ENCODE measurements around the gene FBXL7.

The FBXL7 gene

DNA sequence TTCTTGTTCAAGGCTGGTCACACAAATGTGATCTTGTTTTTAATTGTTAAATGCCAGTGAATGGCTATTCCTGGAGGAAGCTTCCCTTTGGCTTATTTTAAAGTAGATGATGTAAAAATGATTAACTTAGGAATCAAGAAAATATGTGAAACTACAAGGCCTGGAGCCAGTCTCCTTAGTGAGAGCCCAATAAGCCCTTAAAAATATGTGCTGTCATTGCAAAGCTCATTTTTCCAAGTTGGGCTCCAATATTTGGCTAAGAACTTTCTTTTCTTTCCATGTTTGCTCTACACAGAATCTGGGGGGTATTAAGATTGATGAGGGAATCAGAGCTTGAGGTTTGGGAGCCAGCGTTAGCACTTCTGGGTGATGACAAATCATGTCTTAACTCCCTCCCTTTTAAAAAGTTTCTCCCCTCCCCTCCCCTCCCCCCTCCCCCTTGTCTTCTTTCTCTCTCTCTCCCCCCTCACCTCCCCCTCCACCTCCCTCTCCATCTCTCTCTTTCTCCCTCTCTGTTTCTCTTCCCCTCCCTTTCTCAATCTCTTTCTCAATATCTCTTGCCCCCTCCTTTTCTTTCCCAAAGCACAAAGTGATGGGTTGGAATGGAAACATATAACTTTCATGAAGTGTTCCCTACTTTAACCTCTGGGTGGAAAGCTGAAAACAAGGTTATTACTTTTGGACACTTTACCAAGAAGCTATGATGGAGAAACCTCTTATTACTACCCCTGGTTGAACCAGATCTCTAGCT, 86.0 kb downstream of the FBXL7 start:
- DNase-seq: no peak

DNA sequence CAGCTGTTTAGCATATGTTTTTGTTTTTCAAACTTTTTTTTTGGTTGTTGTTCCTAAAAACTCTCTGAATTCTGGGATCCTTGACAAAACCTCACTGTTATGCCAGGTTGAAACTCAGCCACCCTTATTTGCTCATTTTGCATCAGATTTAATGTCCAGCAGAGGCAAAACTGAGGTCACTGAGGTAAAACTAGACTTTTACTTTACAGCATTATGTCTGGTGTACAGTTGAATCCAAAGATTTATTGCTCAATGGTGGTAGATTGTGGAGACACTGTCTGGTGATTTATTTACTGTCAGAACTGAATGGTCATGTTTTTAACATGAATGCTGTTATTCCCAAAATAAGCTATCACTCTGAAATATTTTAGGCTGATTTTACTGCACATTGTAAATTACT, 87.9 kb downstream of the FBXL7 start:
- no peak for DNase-seq

DNA sequence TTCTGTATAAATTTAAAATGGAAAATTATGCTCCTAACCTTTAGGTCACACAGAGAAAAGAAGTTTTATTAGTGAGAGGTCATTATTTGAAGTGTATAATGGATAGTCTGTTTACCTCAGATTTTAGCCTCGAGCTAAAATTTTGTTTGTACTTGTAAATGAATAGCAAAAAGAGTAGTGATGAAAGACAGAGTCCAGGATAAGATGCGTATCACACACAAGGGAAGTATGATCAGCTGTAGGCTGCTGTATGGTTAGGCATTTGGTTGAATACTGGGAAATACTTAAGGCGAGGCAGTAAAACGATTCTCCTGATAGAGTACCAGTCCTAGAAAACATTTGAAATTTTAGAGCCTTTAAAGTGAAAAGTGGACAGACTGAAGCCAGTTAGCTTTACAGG, 92.7 kb downstream of the FBXL7 start:
- DNase-seq: no peak

DNA sequence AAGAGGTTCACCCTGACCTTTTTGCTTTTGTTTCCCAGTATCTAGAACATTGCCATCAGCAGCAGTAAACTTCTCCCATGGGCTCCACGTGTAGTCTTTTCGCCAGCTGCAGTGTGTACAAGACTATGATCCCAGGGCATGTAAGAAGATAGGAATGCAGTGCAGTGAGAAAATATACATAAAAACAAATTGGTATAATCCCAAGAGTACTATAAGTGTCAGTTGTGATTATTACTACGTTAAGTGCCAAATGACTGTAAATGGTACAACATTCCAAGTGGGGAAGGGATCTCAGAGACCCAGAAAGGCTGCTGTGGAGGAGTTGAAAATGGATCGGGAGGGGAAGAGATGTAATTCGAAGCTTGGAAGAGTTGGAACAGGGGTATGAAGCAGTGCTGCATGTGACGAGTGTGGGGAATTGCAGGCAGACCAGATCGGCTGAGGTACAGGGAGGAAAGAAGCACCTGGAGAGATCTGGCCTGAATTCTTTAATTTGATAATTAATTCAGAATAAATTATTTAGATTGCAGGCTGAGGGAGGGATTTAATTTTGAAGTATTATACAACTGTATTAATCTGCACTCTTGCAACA, 95.1 kb downstream of the FBXL7 start:
- DNase-seq: no peak

DNA sequence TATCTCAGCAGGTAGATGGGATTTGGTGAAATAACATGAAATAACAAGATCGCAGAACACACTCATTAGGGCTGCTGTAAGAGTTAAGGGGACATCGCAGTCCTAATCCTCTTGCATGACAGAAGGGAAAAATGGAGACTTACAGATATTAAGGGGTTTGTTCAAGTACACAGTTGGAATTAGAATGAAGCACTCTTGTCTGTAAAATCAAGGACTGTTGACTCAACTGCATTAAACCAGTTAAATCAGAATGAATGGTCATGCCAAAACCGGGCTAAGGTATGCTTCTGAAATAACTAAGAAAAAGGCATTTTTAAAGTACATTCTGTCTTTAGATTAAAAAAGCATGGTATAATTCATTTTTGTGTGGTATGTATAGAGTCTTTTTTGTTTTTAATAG, 95.9 kb downstream of the FBXL7 start:
- DNase-seq: no peak

DNA sequence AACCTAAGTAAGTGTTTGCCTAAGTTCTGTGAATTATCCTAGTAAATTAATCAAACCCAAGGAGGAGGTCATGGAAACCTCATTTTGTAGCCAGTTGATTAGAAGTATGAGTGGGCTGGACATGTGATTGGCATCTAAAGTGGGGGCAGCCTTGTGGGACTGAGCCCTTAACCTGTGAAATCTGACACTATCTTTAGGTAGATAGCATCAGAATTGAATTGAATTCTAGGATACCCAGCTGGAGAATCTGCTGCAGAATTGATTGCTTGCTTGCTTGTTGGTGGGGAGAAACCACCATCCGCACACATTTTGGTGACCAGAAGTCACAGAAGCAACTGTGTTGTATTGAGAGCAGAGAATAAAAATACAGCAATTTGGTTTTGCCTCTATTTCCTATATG, 97.0 kb downstream of the FBXL7 start:
- no peak for DNase-seq

DNA sequence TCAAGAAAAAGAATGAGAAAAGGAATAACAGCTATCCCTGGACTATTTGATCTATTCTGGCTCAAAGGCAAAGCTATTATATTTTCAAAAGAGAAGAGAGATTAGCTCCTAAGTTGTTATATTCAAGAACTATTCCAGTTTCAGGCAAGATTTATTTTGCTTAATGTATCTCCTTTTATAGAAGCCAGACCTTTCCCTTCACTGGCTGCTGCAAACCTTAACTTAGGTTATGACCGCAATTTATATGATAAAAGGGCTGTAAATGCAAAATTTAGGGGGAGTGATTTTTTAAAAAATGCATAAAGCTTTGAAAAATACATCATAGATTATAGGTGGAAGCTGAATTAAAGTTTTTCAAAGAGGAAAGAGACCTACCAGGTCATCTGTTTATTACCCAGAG, 97.8 kb downstream of the FBXL7 start:
- DNase-seq: no peak

DNA sequence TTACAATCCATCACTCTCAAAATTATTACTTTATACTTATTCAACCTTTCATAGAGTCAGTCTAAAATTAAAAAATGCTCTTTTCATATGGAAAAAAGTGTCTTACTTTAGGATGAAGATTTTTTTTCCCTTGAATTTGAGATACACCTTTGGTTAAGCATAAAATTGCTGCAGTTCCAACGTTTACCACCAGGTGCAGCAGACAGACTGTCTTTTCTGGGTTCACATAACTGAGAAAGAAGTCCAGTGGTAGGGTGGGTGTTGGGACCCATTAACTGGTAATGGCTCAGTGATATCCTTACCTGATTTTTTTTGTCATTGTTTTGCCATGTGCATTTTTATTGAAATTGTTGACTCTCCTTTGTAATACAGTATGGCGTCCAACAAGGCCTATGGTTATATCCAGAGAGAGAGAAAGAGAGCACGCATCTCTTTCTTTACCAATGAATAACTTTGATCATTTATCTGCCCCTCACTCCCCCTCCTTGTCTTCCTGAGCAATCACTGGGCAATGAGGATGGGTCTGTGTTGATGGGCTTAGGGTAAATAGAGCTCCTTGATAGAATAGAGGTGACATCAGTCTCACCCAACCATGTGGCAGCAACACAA, 98.4 kb downstream of the FBXL7 start:
- DNase-seq: no peak

DNA sequence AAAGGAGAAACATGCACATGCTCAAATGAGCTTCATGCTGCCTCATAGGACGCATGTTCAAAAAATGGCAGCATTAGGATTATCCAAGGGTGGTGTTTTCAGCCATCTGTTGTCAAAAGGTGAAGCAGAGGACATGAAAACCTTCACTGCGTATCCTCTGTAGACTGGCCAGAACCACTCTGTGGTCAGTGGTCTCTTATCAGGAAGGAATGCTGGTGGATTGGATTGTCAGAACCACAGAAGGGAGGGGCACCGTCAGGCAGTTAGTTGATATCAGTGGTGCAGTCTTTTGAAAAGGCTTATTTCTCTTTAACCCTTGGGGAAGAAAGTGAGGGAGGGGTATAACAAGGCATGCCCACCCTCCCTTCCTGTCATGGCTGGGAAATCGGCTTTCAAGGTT, 100.1 kb downstream of the FBXL7 start:
- no peak for DNase-seq

DNA sequence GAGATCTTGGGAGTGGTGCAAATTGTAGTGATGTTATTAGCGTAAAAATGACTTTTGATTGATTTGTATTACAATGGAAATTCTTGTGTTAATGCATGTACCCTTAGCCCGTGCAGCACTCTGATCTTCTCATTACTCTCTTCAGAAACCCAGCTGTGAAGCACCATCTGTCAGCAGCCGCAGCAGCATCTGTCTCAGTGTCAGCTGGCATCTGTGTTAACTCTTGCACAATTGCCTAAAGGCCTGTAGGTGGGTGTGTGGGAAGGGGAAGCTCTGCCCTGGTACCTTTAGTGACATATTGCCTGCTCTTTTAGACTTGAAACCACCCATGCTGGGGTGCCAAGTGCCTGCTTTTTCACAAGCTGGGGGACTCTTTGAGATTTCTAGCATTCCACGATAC, 101.3 kb downstream of the FBXL7 start:
- no peak for DNase-seq

DNA sequence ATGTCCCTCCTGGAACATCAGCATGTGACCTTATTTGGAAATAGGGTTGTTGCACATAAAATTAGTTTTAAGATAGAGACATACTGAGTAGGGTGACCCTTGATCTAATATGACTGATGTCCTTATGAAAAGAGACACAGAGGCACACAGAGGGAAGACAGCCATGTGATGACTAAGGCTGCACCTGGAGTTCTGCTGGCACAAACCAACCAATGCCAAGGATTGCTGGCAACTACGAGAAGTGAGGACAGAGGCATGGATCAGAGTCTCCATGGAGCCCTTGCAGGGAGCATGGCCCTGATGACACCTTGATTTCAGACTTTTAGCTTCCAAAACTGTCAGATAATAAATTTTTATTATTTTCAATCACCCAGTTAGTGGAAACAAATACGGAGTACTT, 101.9 kb downstream of the FBXL7 start:
- DNase-seq: no peak

DNA sequence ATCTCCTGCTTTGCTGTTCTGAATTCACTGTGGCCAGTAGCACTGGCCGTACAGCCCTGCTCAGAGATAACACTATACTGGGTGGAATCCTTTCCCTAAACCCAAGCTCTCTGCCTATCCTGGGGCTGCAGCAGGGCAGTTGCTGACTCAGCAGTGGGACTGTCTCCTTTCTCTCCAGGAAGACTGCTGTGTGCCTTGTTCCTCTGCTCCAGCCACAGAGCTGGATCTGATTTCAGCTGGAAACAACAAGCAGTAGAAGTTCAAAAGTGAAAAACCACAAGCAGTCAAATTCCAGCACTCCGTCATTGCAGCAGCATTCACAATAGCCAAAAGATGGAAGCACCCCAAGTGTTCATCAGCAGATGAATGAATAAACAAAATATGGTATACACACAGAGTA, 105.0 kb downstream of the FBXL7 start:
- no peak for DNase-seq

DNA sequence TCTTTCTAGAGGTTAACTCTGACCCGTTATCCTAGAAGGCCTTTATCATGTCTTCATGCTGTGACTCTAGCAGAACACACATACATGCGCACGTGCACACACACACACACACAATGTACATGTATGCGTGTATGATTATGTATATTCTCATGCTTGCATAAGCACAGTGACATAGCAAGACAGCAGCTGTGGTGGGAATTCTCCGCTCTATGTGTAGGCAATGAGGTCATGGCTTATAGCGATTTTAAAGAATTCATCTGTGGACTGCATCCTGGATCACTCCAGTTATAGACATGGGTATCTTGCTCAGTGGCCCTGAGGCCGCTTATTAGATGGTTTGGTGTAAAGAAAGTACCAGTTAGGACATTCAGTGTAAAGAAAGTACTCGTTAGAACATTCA, 106.2 kb downstream of the FBXL7 start:
- no peak for DNase-seq

DNA sequence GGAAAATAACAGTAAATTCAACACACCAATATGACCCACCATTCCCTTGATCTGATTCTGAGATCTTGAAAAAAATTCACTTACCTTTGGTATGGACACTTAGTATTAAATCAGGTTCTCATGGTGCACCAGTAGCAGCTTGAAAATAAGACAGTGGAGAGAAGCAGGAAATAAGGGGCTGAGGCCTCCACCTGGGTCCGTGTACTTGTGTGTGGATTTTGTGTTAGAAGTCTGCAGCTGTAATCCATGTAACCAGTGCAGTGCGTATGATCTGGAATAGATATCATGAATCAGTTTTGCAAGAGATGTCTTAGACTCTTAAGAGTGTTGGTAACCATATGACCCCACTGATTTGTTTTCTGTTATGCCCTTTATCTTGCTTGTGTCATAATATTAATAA, 107.1 kb downstream of the FBXL7 start:
- DNase-seq: no peak

DNA sequence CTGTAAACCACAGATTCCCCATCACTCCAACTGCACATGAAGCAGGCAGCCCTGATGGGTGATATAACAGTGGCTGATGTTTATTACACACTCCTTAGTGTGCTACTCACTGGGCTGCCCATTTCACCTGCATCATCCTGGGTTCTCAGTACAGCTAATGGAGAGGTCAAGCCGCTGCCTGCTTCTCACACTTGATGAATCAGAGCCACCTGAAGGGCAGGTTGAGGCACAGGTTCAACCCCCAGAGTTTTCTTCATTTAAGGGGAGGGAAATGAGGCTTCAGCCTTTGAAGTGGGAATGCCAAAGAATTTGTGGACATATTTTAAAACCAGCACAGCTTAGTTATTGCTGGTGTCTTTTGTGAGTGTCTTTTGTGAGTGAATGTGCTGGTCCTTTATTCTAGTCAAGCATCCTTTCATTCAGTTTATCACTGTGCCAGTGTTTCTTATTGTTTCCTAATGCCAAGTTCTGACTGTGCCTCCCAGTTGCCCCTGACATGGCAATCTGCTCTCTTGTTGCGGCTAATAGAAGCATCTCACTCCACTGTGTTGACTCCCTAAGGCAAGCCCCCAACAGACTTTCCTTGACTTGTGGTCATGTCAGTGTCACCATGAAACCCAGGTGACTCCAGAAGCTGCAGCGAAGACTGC, 109.2 kb downstream of the FBXL7 start:
- no peak for DNase-seq

DNA sequence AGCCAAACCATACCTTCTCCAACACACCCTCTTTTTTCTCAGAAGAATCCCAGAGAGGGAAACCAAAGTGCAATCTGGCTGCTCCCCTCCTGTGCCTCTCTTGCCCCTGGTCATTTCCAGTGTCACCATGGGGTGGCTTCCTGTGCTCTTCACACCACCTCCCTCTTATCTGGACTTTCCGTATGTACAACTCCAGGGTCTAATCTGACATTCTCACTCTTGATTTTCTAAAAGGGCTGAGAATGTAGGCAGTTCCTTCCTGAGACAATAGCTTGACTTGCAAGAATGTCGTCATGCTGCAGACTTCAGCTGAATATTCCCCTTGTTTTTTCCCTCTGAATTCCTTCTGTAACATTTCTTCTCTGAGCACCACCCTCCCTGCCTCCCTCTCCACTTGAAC, 110.2 kb downstream of the FBXL7 start:
- no peak for DNase-seq

DNA sequence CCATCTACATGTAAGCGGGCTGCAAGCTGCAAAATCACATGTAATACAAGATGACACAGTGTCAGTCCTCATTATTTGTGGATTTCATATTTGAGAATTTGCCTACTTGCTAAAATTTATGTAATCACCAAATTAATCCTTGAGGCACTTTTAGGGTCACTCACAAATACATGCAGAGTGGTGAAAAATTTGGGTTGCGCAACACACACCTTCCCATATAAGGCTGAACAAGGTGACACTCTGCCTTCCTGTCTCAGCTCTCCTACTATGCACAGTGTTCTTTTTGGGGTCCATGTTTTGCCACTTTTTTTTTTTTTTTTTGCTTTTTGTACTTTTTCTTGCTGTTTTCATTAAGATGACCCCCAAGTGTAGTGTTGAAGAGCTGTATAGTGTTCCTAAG, 111.0 kb downstream of the FBXL7 start:
- DNase-seq: no peak

DNA sequence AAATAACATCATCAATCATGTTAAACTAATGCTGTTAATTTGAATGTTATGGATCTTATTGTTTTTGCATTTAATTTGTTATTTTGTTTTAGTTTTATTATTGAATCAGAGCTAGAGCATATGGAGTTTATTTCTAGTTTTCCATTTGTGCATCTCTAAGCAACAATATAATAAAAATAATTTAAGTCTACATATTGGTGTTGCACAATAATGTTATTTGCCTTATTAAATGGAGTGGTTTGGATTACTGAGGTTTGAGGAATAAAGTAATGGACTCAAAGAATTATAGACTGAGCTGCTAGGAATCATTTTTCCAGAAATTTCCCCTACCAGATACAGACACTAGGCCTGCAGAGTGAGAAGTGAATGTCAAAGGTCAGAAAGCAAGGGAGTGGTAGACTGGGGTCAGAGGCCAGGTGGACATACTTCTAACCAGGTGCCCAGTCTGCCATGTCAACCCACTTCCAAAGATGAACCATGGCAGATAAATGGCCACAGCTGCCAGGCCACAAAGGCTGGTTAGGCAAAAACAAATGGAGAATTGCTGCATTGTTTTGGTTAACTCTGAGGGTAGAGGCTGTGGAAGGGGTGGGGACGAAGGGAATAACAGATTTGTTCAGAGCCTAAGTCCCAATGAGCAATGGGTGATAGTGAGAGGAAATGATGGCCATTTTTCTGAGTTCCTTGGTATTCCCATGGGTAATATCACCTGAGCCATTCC, 113.1 kb downstream of the FBXL7 start:
- no peak for DNase-seq

DNA sequence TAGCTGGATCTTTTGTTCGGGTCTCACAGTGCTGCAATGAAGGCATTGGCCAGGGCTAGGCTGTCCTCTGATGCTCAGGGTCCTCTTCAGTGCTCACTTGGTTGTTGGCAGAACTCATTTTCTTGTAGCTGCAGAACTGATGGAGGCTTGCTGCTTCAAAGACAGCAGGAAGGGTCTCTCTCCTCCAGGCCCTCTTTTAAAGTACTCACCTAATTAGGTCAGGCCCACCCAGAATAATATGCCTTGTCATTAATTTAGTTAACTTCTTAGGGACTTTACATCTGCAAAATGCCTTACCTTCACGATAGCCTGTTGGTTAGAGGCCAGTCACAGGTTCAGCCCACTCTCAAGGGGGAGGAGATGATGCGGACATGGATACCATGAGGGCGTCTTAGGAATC, 114.7 kb downstream of the FBXL7 start:
- no peak for DNase-seq

DNA sequence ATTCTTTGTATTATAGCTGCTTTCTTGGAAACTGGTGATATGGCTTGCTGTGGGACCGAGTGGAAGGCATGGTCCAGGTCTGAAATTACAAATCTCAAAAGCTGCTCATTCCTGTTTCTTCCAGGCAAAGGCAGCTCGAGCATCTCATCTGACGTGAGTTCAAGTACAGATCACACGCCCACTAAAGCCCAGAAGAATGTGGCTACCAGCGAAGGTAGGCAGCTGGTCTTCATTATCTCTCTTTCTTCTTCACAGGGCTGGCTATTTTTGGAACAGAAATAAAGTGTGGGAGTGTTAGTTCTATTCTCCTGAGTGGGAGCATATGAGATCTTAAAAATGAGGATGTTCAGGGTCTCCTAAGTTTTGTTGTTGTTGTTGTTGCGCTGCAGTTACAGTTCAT, 115.9 kb downstream of the FBXL7 start:
- no peak for DNase-seq

DNA sequence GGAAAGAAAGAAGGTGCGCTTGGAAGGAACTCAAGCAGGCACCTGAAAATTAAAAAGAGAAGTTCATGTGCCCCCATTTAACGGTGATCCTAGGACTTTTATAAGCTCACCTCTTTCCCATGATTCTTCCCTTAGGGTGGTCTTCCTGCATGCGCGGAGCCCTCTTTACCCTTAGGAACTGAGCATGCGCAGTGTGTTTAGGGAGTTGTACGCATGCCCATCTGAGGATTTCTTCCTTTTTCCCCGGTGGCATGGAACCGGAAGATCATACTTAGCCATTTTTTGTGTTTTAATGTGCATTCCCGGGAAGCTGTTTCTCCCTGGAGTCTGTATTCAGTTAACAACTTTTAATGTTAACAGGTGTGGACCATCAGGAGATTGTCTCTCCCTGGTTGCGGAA, 119.0 kb downstream of the FBXL7 start:
- DNase-seq: no peak

DNA sequence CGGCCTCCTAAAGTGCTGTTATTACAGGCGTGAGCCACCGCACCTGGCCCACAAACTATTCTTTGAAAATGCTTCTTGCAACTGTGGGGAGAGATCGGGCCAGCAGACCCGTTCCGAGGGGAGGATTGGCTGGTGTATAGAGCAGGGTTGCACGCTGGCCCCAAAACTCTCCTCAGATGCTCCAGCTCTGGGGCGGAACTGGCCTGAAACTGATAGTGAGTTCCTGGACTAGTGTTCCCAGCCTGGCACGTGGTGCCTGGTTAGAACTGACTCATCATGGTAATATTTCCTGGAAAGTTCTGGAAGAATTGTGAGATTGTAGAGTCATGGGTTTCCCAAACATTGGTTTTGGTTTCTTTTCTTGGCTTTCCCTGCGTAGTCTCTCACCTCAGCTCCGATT, 120.5 kb downstream of the FBXL7 start:
- DNase-seq: no peak

DNA sequence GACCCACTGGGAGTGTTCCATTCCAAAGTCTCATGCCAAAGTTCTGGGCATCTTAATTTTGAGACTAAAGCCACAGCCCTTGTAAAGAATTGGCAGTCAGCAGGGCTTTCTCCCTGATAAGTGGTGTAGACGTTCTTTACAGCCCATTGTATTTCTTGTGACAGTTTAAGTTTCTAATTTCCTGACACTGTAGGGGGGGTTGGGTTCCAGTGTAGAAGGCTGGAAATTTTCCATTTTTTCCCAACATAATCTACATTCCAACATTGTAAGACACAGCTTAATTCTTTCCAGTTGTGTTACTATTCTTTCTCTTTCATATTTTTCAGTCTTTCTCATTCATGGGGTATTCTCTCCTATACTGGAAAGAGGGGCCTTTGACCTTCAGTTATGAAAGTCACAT, 121.1 kb downstream of the FBXL7 start:
- no peak for DNase-seq

DNA sequence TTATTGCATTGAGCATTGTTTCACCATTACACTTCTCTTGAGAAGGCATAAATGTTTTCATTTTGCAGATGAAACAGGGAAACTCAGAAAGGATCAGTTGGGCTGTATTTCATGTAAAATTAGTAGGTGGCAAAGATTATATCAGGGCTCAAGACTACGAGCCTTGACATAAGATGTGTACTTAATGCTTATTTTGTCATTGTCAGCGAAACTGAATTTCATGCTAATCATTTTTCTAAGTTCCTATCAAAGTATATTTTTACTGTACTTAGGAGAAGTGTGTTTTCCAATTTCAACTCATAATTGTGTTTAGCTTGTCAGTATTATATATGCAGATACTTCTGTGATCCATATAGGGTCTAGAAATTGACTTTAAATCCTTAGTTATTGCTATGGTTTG, 123.8 kb downstream of the FBXL7 start:
- DNase-seq: no peak

All from stimulated activated CD4-positive, alpha-beta T cell treated with anti-CD3 and anti-CD28 coated beads, Interleukin-1b, Interleukin-23, amount 100 ng/mL, for 48 hours (primary cell).